ENCODE results near the gene IQGAP2.

Gene IQGAP2

DNA sequence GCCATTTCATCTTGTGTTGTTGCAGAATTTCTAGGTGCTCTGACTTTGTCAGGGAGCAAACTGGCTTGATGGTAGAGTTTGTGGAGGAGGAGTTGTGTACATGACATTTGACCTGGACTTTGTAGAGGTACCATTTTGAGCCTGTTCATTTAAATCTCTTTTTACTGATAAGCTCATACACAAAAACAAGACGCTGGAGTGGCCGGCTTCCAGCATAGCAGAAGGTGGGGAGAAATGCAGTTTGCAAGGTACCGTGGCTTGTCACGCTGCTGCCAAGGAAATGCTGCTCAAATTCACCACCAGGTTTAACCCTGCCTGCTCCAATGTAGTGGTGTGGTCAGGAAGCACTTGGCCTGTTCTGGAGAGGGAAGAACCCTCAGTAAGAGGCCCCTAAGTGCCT, 18.9 kb upstream of the IQGAP2 start:
- no peak for DNase-seq

DNA sequence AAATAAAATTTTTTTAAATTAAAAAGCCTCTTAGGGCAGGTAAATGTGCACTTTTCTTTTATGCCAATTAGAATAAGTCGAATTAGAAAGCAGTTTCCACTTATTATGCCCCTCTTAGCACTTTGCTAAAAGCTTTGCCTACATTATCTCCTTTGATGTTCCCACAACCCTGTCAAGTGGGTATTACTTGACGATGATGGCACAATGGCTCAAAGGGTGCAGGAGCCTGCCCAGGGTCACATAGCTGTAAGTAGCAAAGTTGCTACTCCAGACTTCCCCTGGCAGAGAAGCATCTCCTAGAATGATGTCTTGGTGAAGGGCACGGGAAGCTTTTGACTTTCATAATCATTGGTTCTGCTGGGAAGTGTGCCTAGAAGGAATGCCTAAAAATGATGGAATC, 18.4 kb upstream of the IQGAP2 start:
- no peak for DNase-seq

DNA sequence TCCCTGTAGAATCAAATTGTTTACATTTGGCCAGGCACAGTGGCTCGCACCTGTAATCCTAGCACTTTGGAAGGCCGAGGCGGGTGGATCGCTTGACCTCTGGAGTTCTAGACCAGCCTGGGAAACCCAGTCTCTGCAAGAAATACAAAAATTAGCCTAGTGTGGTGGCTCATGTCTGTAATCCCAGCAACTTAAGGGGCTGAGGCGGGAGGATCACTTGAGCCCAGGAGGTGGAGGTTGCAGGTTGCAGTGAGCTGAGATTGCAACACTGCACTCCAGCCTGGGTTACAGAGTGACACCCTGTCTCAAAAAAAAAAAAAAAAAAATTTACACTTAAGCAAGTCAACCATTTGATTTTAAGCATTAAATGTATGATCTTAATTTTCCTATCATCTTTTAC, 17.5 kb upstream of the IQGAP2 start:
- DNase-seq = no peak

DNA sequence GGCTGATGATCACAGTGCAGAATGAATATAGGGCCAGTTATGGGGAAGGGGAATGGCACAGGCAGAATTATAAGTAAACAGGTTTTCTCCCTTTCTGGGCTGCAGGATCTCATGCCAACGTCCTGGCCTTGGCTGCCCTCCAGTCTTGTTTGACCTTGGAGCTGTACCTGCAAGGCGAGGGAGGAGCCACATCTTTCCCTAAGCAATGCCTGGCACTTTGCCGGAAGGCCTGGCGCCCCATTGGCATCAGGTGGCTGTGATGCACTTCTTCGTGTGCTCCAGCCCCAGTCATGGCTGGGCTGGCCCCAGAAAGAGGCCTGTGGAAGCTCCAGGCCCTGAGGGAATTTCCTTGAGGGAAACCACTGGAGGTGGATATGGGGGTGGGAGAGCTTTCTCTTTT, 16.7 kb upstream of the IQGAP2 start:
- no peak for DNase-seq

DNA sequence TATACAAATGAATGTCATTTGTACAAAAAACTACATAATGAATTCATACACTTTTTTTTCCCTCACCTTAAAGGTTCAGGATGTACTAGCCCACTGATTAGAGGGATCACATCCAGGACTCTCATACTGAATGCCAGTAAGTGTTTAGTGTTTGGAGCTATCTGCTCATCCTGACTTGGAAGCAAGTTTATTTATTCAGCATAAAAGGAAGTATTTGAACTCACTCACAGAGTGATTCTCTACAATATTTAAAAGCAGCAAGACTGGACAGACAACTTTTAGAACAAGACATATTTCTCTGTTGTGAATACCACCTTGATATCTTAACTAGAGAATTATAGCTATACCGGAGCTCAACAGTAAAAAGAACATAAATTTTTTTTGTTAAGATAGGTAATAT, 14.8 kb upstream of the IQGAP2 start:
- DNase-seq = no peak

DNA sequence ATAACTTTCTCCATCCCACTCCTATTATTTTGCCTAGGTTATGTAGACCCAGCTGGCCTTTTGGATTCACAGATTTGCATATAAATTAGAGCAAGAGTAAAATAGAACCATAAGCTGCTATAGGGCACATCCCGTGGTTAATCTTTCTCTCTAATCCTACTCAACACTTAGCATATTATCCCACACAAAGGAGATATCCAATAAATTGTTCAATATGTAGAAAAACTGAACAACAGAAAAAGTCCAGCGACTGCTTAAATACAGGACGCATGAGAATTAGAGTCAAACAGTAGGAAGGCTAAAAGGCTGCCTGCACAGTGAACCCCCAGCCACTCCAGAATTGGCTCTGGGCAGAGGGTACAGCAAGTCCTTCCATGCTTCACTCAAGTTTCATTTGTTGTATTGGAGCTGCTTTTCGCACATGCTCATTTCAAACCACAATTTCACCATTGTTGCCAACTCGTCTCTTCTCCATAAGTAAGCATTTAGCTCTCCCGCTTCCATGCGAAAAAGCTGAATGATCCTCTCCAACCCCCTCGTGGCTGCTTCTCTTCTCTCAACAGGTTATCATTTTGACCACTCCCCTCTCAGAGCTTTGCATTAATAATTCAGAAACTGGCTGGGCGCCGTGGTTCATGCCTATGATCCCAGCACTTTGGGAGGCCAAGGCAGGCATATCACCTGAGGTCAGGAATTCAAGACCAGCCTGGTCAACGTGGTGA, 14.1 kb upstream of the IQGAP2 start:
- DNase-seq = no peak

DNA sequence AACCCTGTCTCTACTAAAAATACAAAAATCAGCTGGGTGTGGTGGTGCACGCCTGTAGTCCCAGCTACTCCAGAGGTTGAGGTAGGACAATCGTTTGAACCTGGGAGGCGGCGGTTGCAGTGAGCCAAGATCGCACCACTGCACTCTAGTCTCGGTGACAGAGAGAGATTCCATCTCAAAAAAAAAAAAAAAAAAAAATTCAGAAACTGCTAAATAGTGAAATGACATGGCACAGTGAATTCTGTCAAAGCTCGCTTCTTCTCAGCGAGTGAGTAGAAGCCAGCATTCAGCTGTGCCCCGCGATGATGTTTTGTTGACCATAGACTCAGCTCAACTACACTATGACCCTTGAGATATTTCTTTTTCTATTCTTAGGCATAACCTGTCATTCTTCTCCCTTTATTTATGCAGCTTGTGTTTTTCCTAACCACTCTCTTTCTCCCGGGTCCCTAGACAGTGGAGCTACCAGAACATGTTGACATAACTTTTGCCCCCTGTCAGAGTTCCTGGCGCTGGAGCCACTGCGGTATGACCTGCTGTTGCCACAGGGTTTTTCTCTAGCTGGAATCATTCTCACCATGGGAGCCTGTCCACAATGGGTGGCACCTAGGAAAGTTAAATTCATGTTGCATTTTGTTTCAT, 13.5 kb upstream of the IQGAP2 start:
- DNase-seq = no peak

DNA sequence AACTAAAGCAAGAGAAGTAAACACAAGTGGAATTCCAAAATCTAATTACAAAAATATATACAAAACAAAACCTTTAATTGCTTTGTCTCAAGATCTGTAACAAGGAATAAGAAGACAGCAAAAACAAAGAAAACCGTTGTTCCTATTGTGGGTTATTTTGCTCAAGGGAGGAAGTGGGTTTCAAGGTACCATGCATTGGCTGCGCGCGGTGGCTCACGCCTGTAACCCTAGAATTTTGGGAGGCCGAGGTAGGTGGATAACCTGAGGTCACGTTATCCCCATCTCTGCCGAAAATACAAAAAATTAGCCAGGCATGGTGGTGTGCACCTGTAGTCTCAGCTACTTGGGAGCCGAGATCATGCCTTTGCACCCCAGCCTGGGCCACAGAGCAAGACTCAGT, 12.1 kb upstream of the IQGAP2 start:
- no peak for DNase-seq

DNA sequence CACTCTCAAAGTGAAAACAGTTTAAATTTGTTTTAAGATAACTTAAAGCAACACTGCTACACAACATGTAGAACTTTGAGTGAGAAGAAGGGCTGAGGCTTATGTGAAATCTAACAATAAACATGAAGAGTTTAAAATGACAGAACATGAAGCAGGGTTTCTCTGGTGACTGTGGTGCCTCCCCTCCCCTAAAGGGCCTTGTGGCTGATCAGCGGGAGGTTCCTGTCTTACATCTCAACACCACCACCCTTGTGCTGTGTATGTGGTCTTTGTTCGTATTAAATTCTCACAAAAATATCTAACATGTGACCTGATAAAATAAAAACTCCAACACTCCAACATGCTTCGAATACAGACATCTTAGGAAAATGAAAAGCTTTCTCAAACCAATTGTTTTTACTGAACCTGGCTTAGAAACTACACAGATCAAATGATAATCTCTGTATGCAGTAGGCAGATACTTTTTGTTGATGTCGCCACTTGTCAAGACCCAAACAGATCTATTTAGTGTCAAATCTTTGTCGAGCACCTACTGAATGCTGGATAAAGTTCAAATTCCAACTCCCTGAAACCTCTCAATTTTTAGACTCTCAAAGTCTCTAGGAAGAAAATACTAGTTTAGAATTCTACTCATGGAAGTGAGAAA, 9.9 kb upstream of the IQGAP2 start:
- no peak for DNase-seq

DNA sequence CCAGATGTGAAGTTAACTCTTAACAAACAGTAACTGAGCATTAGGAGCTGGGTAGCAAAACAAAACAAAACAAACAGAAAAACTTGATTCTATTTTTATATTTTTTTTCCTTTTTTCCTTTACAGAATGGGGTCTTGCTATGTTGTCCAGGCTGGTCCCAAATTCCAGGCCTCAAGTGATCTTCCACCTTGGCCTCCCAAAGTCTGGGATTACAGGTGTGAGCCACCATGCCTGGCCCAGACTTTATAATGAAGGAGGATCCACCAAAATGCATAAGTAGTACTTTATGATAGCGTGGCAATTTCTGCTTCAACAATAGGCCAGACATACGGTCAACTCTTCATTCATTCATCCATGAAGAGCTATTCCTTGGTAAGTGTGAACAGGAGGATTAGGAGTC, 5.9 kb upstream of the IQGAP2 start:
- DNase-seq = no peak

DNA sequence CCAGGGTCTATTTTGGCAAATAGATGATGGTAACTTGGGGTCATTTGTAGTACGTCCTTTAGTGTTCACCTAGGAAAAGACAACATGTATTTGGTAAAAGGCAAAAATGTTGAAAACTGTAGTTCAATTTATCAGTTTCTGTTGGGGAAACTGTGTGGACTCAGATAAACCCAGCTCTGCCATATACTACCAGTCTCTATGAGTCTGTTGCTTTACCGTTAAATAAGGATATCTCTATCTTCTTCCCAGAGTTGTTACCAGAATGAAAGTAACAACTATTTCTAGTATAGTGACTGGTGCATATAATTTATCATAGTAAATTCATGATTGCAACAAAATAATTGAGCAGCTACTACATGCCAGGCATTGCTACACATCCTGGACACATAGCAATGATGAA, 3.8 kb upstream of the IQGAP2 start:
- DNase-seq = no peak

DNA sequence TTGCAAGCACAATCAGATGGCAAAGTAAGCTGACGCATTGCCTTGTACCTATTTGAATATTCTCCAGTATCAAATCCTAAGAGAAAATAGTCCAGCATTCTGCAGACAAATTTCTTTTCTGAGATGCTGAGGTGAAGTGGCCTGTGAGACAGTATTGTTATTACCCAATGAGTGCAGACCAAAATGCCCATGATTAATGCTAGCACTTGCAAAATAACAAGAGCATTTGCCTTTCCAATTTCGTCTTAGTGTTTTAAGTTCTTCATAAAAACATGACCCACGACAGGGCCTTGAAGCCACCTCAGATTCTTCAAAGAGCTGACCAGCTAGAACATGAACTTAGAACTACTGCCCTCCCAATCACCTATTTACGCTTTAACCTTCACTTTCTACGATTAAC, 2.6 kb upstream of the IQGAP2 start:
- DNase-seq = no peak

DNA sequence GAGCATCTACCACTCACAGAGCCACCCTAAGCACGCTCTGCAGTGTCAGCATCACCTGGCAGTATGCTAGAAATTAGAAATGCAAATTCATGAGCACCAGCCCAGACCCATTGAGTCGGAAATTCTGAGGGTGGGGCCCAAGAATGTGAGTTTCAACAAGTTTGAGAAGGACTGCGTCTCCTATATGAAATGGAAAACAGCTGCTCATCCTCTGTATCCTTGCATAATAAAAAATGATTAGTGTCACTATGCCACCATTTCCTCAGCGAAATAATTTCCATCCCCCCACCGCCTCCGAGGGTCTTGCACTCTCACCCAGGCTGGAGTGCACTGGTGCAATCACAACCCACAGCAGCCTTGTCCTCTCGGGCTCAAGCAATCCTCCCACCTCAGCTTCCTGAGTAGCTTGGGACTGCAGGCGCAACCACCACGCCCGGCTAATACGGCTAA, 1.3 kb upstream of the IQGAP2 start:
- no peak for DNase-seq

DNA sequence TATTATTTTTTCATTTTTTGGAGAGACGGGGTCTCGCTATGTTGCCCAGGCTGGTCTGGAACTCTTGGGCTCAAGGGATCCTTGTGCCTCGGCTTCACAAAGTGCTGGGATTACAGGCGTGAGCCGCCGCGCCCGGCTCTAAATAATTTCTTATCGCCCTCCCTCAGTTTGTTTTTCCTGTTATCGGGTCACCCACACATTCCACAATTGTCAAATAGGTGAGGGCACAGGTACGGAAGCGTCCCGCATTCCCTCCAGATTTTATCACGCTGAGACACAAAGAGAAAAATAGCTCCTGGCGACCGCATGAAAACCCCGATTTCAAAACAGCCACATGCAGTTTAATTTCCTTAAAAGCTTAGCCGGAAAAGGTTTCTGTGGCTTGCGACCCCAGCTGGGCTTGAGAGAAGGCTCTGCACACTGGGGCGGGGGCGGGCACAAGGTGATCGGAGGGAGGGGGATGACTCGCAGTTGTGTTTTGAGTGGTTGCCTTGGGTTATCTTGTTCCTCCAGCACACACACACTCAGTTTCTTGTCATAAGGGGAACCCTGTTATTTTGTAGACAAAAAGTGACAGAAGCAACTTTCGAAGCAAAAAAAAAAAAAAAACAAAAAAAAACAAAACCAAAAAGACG, 717 bp upstream of the IQGAP2 start:
- DNase-seq = no peak

DNA sequence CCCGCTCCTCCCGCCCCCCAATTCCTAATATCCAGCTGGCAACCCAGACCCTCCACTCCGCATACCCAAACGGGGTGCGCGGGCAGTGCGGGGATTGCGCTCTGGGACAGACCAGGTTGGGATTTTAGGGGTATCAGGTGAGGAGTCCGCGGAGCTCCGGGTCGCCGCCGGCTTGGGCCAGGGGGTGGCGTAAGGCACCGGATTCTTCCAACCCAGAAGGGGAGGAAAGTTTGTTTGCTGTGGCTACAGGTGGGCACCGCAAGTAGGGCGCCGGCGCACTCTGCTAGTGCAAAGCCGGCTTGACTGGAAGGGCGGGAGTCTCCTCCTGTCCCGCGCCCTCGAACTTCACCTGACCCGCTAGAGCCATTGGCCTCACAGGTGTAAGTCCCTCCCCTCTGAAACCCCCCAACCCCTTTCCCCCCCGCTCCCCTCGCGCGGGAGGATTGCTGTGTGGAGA, 709 bp downstream of the IQGAP2 start:
- no peak for DNase-seq

DNA sequence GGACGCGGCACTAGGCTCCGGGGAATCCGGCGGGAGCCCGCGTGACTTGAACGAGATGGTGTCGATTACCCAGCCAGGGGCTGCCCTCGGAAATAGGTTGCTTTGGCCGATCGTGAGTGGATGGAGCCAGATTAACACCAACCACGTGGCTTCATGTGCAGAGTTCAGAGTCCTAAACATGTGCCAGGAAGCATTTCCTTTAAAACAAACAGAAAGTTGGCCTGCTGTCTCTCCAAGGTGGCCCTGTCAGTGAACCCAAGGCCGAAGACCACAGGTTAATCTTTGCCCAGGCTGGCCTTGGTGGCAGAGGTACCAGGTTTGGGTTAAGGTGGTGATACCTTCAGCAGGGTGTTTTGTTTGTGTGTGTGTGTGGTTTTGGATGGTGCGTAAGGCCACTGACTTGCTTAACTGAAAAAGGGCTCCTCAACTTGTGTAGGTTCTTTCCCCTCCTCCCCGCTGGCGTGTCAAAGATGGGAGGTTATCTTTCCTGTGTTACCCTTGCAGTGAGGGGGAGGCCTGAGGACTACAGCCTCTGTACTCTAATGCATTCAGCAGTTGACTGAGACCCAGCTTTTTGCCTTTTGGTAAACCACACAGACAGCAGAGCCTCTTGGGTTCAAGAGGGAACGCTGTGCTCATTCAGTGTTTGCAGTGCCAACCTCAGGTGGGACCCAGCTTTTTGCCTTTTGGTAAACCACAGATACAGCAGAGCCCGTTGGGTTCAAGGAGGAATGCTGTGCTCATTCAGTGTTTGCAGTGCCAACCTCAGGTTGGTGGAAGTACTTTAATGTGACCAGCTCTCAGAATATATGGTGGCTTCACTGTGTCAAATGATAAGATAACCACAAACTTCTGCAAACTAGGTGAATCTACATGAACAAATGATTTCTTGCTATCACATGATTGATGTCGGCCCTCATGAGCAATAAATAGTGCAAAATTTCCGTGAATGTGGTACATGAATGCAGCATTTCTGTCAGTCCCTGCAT, 1.4 kb downstream of the IQGAP2 start:
- no peak for DNase-seq

DNA sequence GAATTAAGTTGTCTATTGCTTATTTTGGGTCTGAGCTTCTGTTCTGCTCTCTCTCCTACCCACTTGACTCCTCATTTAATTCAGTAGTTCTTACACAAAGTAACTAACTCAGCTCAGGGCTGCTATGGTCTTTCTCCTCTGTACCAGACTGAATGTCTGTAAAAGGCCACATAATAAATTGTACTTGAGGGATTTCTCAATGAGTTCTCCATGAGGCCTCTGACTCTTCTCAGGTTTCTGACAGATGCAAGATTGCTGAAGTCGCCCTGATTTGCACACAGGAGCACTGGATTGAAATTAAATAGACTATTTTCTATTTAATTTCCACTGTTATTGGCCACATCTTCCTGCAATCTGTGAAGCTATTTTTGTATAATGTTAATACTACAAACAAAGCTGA, 2.9 kb downstream of the IQGAP2 start:
- DNase-seq = no peak

DNA sequence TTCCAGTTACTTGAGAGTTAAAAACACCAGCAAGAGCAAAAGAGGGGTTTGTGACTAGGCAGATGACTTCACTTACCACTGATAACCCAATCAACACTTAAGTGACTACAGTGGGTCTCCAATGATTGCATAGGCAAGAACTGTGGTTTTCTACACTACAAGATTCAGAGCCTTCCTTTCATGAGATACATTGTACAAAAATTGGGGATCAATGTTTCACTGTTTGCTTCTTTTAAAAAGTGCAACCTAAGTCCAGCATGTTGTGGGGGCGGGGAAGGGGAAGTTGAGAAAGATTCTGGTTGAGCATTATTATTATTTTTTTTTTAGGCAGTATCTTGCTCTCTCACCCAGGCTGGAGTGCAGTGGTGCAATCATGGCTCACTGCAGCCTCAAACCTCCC, 3.6 kb downstream of the IQGAP2 start:
- DNase-seq = no peak

DNA sequence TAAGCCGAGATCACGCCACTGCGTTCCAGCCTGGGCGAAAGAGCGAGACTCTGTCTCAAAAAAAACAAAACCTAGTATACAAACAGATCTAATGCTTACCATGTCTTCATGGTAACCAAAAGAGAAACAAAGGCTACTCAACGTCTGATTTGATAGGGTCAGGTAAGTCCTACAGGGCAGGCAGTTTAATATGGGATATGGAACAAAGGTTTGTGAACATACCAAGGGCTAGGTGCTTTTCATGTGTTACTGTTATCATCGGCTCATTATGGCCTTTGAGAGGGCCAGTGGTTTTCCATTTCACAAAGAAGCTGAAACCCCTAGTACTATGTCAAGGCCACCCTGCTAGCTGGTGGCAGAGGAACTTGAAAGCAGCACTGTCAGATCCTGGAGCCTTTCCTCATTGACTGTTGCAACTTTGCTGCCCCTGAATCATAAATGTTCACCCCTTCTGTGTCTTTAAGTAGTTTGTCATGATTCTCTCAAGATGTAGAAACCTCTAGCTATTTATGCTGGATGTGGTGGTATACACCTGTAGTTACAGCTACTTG, 5.1 kb downstream of the IQGAP2 start:
- no peak for DNase-seq

DNA sequence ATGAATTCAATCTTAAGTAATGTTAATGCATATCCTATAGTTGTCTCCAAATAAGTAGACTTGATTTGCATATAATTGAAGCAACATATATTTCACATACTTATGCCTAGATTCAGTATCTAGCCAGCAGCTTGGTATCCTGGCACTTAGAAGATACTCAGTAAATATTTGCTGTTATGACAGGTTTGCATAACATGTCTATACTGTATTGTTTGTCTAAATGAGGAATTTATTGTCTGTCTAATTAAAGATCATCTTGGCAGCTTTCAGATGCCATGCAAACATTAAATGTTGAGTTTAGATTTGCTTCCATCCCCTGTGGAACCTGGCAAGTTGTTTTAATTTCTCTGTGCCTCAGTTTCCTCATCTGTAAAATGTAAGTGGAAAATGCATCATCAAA, 9.4 kb downstream of the IQGAP2 start:
- no peak for DNase-seq

DNA sequence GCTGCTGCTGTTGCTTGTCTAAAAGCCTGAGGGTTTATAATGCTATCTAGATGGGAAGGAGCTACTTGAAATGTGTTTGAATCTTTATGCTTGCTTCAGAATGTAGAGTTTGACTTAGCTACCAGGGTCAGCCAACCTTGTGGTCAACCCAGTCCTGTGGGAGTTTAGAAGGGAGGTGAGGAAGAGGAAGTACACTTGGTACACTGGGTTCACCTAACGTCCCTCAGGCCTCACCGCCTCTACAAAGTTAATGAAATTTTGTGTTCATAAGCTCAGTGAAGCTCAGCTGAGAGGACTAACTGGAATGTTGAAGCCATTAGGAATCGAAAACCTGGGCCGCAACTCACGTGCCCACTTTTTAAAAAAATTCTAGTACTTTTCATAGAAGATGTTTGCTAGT, 10.7 kb downstream of the IQGAP2 start:
- no peak for DNase-seq

DNA sequence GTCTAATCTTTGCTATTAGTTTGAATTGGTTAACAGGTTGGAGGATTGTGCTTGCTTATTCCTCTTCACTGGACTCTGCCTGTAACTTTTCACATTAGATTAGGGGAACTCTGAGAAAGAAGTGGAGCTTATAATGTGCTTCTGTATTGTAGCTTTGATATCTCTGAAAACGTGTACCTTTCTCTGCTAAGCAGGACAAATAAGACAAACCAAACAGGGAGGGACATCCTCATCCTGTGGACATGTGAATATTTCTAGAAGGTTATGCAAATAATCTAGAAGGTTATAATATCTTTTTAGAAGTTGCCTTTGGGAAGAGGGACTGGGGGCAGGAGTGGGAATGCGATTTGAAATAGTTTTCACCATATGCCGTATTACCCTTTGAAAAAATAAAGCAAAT, 11.7 kb downstream of the IQGAP2 start:
- no peak for DNase-seq
